Measurements from ENCODE around the gene CALML6.
"Not testable (repeated sequence)": the region's sequence is repeated elsewhere in the genome, so short reads cannot be mapped to it uniquely, and the experiment has no call there.

Gene CALML6, protein sequence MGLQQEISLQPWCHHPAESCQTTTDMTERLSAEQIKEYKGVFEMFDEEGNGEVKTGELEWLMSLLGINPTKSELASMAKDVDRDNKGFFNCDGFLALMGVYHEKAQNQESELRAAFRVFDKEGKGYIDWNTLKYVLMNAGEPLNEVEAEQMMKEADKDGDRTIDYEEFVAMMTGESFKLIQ

DNA sequence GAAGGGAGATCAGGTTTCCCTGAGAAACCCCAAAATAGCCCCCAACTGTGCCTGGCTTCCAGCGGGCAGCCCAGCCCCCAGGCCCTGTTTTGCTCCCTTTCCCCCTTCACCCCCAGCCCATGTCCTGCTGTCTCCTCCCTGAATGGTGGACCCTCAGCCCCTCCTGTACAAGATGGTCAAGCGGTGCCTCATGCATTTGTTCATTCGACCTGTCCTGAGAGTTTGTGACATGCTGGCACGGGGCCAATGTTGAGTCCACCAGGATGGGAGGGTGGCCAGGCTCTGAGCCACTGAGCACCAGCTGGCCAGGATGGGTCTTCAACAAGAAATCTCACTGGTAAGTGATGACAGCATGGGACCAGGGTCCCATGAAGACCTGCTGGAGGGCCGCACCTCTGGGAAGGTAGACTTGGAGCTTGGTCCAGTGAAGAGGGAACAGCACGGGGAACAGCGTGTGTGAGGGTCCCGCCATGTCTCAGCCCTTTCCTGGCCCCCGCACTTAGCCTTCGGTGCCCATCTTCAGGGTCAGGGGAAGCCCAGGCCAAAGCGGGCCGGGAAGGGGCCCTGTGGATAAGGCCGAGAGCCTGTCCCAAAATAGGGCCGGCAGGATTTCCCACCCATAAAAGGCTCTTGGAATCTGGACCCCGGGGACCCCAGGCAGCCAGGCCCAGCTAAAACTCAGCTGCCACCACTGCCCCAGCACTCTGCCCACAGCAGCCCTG lies at the start of gene CALML6:
Gene CALML6 (plus strand): TSS at position 290 of the 722 bp plus-strand sequence. CDS start 21 bp downstream, at position 311.
- no peak within 1 kb of the TSS for H3K4me3 Mint-ChIP-seq

DNA sequence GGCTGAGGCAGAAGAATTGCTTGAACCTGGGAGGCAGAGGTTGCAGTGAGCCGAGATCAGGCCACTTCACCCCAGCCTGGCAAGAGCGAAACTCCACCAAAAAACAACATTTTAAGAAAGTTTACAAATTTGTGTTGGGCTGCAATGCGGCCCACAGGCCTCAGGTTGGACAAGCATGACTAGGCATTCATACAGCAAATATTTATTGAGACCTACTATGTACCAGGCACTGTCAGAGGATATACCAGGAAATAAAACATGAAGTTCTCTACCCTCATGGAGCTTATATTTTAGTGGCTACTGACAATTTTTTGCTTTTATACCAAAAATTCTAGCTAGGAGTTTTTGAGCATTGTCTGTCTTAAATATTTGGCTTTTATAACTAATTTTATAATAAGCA lies 47.9 kb upstream of the CALML6 start:
- Mint-ChIP-seq H3K36me3 (ENCODE audit: low read depth) (peaks cover 49% of the 10 kb centered on the region), H3K9me3 (no peaks in the 10 kb centered on the region), H3K4me3 (no peak overlapping the region), H3K4me1 (ENCODE audit: low read depth) (peaks cover 62% of the 10 kb centered on the region), H3K27me3 (no peaks in the 10 kb centered on the region), H3K27ac (no peak overlapping the region)

More for the DNA sequence above, at the start of gene CALML6:
- Mint-ChIP-seq H3K9me3 (no peaks in the 10 kb centered on the region), H3K4me1 (ENCODE audit: low read depth) (peaks cover 6% of the 10 kb centered on the region), H3K27ac (no peak within 1 kb of the TSS), H3K27me3 (peaks cover 5% of the 10 kb centered on the region), H3K36me3 (ENCODE audit: low read depth) (no peaks in the 10 kb centered on the region)

DNA sequence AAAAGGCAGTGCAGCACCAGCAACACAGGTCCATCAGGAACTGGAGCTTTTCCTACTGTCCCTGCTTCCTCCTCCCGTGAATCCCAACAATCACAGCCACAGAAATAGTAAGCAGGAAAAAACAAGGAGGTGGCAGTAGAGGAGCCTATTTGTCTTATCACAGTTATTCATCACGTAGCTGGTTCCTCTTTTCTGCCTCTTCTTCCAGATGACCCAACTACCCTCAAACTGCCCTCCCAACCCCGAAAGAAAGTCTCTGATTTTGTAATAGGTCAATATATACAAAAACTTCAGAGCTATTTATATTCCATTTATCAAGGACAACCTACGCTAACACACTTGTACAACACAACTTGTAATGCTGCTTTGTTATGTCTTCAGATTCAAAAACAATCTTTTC lies 45.6 kb upstream of the CALML6 start:
- Mint-ChIP-seq H3K4me3 (no peak overlapping the region), H3K27ac (peak overlapping the region; percentile 59), H3K36me3 (ENCODE audit: low read depth) (peaks cover 49% of the 10 kb centered on the region), H3K9me3 (no peaks in the 10 kb centered on the region), H3K4me1 (ENCODE audit: low read depth) (peaks cover 60% of the 10 kb centered on the region), H3K27me3 (no peaks in the 10 kb centered on the region)

GRCh38 chr1:1872329-1872994 lies 42.6 kb upstream of the CALML6 start:
- Mint-ChIP-seq H3K27ac (peak overlapping the region; percentile 15), H3K9me3 (no peaks in the 10 kb centered on the region), H3K36me3 (ENCODE audit: low read depth) (peaks cover 60% of the 10 kb centered on the region), H3K27me3 (no peaks in the 10 kb centered on the region), H3K4me3 (no peak overlapping the region), H3K4me1 (ENCODE audit: low read depth) (peaks cover 69% of the 10 kb centered on the region)

DNA sequence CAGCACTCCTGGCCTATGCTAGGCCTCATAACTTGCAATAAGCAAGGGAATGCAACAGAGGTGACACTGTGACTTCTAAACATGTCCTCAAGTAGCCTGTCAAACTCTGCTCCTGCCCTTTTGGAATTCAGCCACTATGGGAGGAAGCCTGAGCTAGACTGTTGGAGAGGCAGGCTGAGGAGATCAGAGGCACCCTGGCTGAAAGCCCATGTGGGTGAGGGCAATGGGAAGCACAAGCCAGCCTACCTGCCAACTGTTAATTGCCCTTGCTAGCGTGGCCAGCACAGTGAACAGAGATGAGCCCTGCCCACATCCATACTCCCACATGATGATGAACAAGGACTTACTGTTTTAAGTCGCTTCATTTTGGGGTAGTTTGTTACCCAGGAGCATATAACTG lies 41.9 kb upstream of the CALML6 start:
- no peaks in the 10 kb centered on the region for H3K27me3 Mint-ChIP-seq
- H3K9me3 Mint-ChIP-seq = no peaks in the 10 kb centered on the region
- peaks cover 63% of the 10 kb centered on the region for H3K36me3 Mint-ChIP-seq (ENCODE audit: low read depth)
- no peak overlapping the region for H3K4me3 Mint-ChIP-seq
- H3K27ac Mint-ChIP-seq = no peak overlapping the region
- H3K4me1 Mint-ChIP-seq (ENCODE audit: low read depth) = peaks cover 72% of the 10 kb centered on the region

GRCh38 chr1:1874901-1875300 lies 40.2 kb upstream of the CALML6 start:
- Mint-ChIP-seq H3K4me1 (ENCODE audit: low read depth) (peaks cover 80% of the 10 kb centered on the region), H3K27me3 (no peaks in the 10 kb centered on the region), H3K9me3 (no peaks in the 10 kb centered on the region), H3K27ac (no peak overlapping the region), H3K4me3 (no peak overlapping the region), H3K36me3 (ENCODE audit: low read depth) (peaks cover 69% of the 10 kb centered on the region)

DNA sequence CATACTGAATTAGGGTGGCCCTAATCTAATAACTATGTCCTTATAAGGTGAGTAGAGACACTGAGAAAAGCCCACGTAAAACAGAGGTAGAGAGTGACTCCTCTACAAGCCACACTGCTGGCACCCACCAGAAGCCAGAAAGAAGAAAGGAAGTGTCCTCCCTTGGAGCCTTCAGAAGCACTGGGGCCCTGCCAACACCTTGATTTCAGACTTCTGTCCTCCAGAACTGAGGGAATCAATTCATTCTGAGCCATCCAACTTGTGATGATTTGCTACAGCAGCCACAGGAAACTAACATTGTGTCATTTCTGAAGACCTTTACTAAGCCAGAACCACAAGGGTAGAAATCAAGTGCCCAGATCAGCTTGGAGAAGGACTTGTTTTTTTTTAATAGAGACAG lies 39.1 kb upstream of the CALML6 start:
- Mint-ChIP-seq H3K4me1 (ENCODE audit: low read depth) (peaks cover 82% of the 10 kb centered on the region), H3K4me3 (peak overlapping the region; percentile 59), H3K27ac (peak overlapping the region; percentile 92)

GRCh38 chr1:1876335-1876930 lies 38.6 kb upstream of the CALML6 start:
- H3K27me3 Mint-ChIP-seq = no peaks in the 10 kb centered on the region
- no peaks in the 10 kb centered on the region for H3K9me3 Mint-ChIP-seq
- H3K4me3 Mint-ChIP-seq = peak overlapping the region; percentile 59
- peak overlapping the region; percentile 92 for H3K27ac Mint-ChIP-seq
- H3K36me3 Mint-ChIP-seq (ENCODE audit: low read depth) = peaks cover 67% of the 10 kb centered on the region
- peaks cover 85% of the 10 kb centered on the region for H3K4me1 Mint-ChIP-seq (ENCODE audit: low read depth)

More for the DNA sequence above, 39.1 kb upstream of the CALML6 start:
- H3K36me3 Mint-ChIP-seq (ENCODE audit: low read depth) = peaks cover 65% of the 10 kb centered on the region
- H3K9me3 Mint-ChIP-seq = no peaks in the 10 kb centered on the region
- no peaks in the 10 kb centered on the region for H3K27me3 Mint-ChIP-seq

DNA sequence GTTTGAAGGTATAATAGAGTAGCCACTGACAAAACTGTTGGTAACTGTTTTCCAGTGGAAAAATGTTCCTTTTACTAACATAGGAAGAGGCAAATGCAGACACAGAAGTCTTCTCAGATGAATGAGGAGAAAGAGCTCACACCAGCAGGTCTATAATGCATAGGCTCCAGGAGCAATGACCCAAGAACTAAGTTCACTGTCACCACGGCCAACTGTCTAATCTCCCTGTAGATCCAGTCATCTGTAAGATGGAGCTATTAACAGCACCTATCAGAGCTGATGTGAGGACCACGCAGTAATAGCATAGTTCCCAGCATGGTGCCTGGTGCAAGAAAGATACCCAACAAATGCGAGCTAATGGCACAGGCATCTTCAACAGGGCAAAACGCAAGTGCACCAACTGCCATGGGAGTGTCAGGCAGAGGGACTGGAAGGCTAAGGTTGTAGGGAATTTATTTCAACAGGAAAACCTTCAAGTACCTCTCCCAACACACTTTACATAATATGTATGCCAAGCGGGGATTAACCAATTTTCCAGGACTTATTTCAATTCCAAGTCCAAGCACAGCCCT lies 37.1 kb upstream of the CALML6 start:
- Mint-ChIP-seq H3K9me3 (no peaks in the 10 kb centered on the region), H3K4me3 (peak overlapping the region; percentile 28)

DNA sequence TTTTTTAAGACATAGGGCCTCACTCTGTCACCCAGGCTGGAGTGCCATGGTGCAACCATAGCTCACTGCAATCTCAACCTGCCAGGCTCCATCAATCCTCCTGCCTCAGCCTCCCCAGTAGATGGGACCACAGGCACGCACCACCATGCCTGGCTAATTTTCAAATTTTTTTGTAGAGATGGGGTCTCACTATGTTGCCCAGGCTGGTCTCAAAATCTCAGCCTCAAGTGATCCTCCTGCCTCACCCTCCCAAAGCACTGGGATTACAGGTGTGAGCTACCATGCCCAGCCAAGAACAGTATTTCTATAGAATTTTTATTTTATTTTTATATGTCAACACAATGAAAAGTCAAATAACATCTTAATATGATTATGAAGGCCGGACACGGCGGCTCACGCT lies 35.1 kb upstream of the CALML6 start:
- Mint-ChIP-seq H3K4me3 (no peak overlapping the region), H3K27ac (no peak overlapping the region), H3K27me3 (no peaks in the 10 kb centered on the region), H3K36me3 (ENCODE audit: low read depth) (peaks cover 58% of the 10 kb centered on the region), H3K9me3 (no peaks in the 10 kb centered on the region), H3K4me1 (ENCODE audit: low read depth) (peaks cover 82% of the 10 kb centered on the region)

More for the DNA sequence above, 37.1 kb upstream of the CALML6 start:
- H3K36me3 Mint-ChIP-seq (ENCODE audit: low read depth) = peaks cover 56% of the 10 kb centered on the region
- no peaks in the 10 kb centered on the region for H3K27me3 Mint-ChIP-seq
- peaks cover 82% of the 10 kb centered on the region for H3K4me1 Mint-ChIP-seq (ENCODE audit: low read depth)
- H3K27ac Mint-ChIP-seq = peak overlapping the region; percentile 74

- H3K9me3 Mint-ChIP-seq = no peaks in the 10 kb centered on the region
- H3K27me3 Mint-ChIP-seq = no peaks in the 10 kb centered on the region
- no peak overlapping the region for H3K4me3 Mint-ChIP-seq
- peaks cover 50% of the 10 kb centered on the region for H3K36me3 Mint-ChIP-seq (ENCODE audit: low read depth)
- H3K4me1 Mint-ChIP-seq (ENCODE audit: low read depth) = peaks cover 74% of the 10 kb centered on the region
- peak overlapping the region; percentile 10 for H3K27ac Mint-ChIP-seq
Observed at GRCh38 chr1:1880617-1881312, 34.3 kb upstream of the CALML6 start.

DNA sequence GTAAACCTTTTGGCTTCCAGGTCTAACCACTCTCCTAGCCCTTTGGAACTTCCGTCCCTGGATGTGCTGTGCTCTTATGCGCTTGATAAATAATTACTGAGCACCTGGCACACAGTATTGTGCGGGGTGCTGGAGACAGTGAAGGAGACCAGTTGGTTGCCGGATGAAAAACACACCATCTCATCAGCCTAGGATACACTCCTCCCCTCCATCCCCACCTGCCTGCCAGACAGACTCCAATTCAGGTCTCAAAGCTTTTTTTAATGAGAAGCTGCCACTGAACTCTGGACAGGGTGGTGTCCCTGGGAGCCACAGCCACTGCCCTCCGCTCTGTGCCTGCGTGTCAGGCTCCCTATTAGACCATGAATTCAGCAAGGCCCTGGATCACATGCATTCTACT lies 33.3 kb upstream of the CALML6 start:
- no peak overlapping the region for H3K4me3 Mint-ChIP-seq
- no peaks in the 10 kb centered on the region for H3K27me3 Mint-ChIP-seq
- H3K4me1 Mint-ChIP-seq (ENCODE audit: low read depth) = peaks cover 70% of the 10 kb centered on the region
- H3K36me3 Mint-ChIP-seq (ENCODE audit: low read depth) = peaks cover 45% of the 10 kb centered on the region
- no peaks in the 10 kb centered on the region for H3K9me3 Mint-ChIP-seq
- peak overlapping the region; percentile 70 for H3K27ac Mint-ChIP-seq

DNA sequence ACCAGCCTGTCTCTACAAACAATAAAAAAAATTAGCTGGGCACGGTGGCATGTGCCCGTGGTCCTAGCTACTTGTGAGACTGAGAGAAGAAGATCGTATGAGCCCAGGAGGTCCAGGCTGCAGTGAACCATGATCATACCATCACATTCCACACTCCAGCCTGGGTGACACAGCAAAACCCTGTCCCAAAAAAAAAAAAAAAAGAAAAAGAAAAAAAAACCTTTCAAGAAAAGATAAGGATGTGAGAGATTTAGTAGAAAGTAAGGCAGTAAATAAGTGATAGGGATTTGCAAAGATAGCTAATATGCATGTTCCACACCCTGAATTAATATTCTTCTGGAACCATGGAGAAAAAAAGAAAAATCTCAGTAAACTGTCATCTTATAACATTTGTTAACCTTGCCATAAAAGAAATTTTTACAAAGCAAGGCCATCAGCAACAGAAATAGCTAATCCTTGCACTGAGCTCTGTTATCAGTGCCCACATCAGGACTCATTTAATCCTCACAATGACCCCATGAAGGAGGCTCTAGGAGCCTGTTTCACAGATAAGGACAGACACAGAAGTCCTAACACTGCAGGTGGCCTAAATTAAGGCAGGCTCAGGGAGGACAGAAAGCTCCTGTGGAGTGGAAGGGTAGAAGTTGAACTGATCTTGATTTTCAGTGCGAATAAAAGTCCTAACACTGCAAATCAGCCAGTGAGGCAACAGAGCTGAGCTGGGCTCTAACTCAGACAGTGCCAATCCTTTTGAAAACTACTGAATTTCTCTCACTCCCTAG lies 31.8 kb upstream of the CALML6 start:
- Mint-ChIP-seq H3K27ac (no peak overlapping the region), H3K4me1 (ENCODE audit: low read depth) (peaks cover 71% of the 10 kb centered on the region), H3K27me3 (no peaks in the 10 kb centered on the region), H3K4me3 (peak overlapping the region; percentile 35), H3K36me3 (ENCODE audit: low read depth) (peaks cover 41% of the 10 kb centered on the region), H3K9me3 (no peaks in the 10 kb centered on the region)

DNA sequence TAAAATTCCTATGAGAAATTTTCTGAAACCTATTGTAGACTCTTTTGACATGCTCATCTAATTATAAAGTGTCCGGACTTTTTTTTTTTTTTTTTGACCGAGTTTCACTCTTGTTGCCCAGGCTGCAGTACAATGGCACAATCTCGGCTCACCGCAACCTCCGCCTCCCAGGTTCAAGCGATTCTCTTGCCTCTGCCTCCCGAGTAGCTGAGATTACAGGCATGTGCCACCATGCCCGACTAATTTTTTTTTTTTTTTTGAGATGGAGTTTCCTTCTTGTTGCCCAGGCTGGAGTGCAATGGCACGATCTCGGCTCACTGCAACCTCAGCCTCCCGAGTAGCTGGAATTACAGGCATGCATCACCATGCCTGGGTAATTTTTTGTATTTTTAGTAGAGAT lies 31.2 kb upstream of the CALML6 start:
- peaks cover 36% of the 10 kb centered on the region for H3K36me3 Mint-ChIP-seq (ENCODE audit: low read depth)
- not testable (repeated sequence) for H3K9me3 Mint-ChIP-seq, H3K4me3 Mint-ChIP-seq, H3K27me3 Mint-ChIP-seq, H3K27ac Mint-ChIP-seq
- H3K4me1 Mint-ChIP-seq (ENCODE audit: low read depth) = peaks cover 71% of the 10 kb centered on the region

Measured in stimulated activated naive CD8-positive, alpha-beta T cell treated with anti-CD3 and anti-CD28 coated beads, Interleukin-15, Interleukin-2, amounts not matched to agents 100 ng/mL and 50 ng/mL, for 24 hours (primary cell).